ENCODE results near the gene MREG.
"Not testable (repeated sequence)": the region's sequence is repeated elsewhere in the genome, so short reads cannot be mapped to it uniquely, and the experiment has no call there.

Gene MREG

GRCh38 chr2:216012133-216012829, 1.1 kb downstream of the MREG start:
- peak overlapping the region in 4 of 5 donors; percentile 44 to 75 (median 64) for H3K4me3 ChIP-seq (ENCODE audit: low read depth in 1 of 5, low read length in 5 of 5)
- H3K9ac ChIP-seq (ENCODE audit: low read length in 5 of 5): peak overlapping the region in 4 of 5 donors; percentile 48 to 86 (median 76)

DNA sequence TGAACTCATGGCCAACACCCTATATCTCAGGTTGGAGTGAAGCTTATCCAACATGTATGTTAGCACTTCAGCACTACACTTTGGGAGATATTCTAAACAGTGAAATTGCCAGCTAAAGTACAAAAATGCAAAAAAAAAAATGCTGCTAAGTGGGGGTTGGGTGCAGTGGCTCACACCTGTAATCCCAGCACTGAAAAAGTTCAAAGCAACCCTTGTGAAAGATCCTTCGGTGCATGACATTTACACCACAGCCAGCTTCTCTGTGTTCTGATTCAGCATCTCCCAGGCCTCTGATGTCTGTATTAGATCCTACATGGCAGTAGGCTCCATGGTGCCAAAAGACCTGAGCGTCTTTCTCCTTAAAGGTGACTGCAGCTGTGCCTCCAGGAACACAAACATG, 4.1 kb downstream of the MREG start:
- H3K36me3 ChIP-seq (ENCODE audit: control insufficient read depth in 5 of 5, insufficient read depth in 5 of 5, low read length in 5 of 5); H3K9ac ChIP-seq (ENCODE audit: low read length in 5 of 5); H3K9me3 ChIP-seq (ENCODE audit: control insufficient read depth in 5 of 5, low read length in 5 of 5); H3K27me3 ChIP-seq (ENCODE audit: control insufficient read depth in 5 of 5, insufficient read depth in 4 of 5, low read length in 5 of 5); H3K4me3 ChIP-seq (ENCODE audit: low read depth in 1 of 5, low read length in 5 of 5); H3K27ac ChIP-seq (ENCODE audit: low read depth, low read length): not testable (repeated sequence)
- peaks cover 0 to 27% (median 26%) of the 10 kb centered on the region in 5 donors for H3K4me1 ChIP-seq (ENCODE audit: control insufficient read depth in 5 of 5, insufficient read depth in 5 of 5, low read length in 5 of 5)

More at GRCh38 chr2:216012133-216012829, 1.1 kb downstream of the MREG start:
- Histone ChIP-seq H3K27me3 (ENCODE audit: control insufficient read depth in 5 of 5, insufficient read depth in 4 of 5, low read length in 5 of 5) (no peaks in the 10 kb centered on the region), H3K27ac (ENCODE audit: low read depth, low read length) (peak overlapping the region; percentile 96), H3K36me3 (ENCODE audit: control insufficient read depth in 5 of 5, insufficient read depth in 5 of 5, low read length in 5 of 5) (peaks cover 0 to 9% (median 3%) of the 10 kb centered on the region in 5 donors), H3K4me1 (ENCODE audit: control insufficient read depth in 5 of 5, insufficient read depth in 5 of 5, low read length in 5 of 5) (peaks cover 0 to 22% (median 21%) of the 10 kb centered on the region in 5 donors), H3K9me3 (ENCODE audit: control insufficient read depth in 5 of 5, low read length in 5 of 5) (no peaks in the 10 kb centered on the region)

DNA sequence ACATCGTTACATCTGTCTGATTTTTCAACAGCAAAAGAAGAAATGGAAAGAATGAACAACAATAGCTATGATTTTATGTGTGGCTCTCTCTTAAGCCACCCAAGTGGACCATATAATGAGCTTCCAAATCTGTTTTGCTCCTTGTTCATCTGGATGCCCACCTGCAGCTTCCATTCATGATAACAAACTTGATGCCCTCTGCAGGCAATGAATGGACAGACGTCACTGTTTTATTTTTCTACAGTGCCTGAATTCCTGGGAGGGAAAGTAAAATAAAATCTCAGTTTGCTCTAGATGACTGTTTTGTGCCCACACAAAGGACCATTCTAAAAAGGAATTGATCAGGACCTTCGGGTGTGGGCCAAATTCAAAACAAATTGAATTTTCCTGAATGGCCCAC, 5.0 kb downstream of the MREG start:
- no peaks in the 10 kb centered on the region for H3K27me3 ChIP-seq (ENCODE audit: control insufficient read depth in 5 of 5, insufficient read depth in 4 of 5, low read length in 5 of 5)
- H3K36me3 ChIP-seq (ENCODE audit: control insufficient read depth in 5 of 5, insufficient read depth in 5 of 5, low read length in 5 of 5): no peaks in the 10 kb centered on the region
- no peak overlapping the region for H3K4me3 ChIP-seq (ENCODE audit: low read depth in 1 of 5, low read length in 5 of 5)
- peaks cover 0 to 21% (median 19%) of the 10 kb centered on the region in 5 donors for H3K4me1 ChIP-seq (ENCODE audit: control insufficient read depth in 5 of 5, insufficient read depth in 5 of 5, low read length in 5 of 5)
- H3K9me3 ChIP-seq (ENCODE audit: control insufficient read depth in 5 of 5, low read length in 5 of 5): no peaks in the 10 kb centered on the region
- H3K9ac ChIP-seq (ENCODE audit: low read length in 5 of 5): no peak overlapping the region
- H3K27ac ChIP-seq (ENCODE audit: low read depth, low read length): no peak overlapping the region

DNA sequence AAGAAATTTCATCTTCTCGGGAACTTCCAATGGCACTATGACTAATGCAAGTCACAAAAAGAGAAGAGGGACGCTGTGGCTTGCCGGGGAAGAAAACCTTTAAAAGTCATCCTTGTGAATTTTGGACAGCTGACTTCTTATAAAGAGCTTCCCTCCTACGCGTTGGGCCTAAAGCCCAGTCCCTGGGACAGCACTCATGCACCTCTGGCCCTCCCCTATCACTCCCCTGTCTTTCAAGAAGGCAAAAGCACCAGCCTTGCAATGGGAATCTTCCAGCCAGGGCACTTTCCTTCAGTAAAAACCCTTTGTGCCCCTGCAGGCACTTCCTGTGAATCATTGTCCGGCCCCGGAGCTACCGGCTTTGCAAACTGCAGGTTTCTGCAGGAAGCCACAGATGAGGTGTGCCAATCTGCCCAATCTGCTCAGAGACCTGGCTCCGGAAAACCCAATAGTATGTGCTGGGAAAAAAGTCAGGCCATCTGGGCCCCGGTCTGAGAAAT, 7.1 kb downstream of the MREG start:
- H3K27ac ChIP-seq (ENCODE audit: low read depth, low read length): peak overlapping the region; percentile 11
- H3K27me3 ChIP-seq (ENCODE audit: control insufficient read depth in 5 of 5, insufficient read depth in 4 of 5, low read length in 5 of 5): no peaks in the 10 kb centered on the region
- no peaks in the 10 kb centered on the region for H3K9me3 ChIP-seq (ENCODE audit: control insufficient read depth in 5 of 5, low read length in 5 of 5)
- no peaks in the 10 kb centered on the region for H3K36me3 ChIP-seq (ENCODE audit: control insufficient read depth in 5 of 5, insufficient read depth in 5 of 5, low read length in 5 of 5)
- peaks cover 0 to 14% (median 6%) of the 10 kb centered on the region in 5 donors for H3K4me1 ChIP-seq (ENCODE audit: control insufficient read depth in 5 of 5, insufficient read depth in 5 of 5, low read length in 5 of 5)
- peak overlapping the region in 1 of 5 donors; percentile 34 for H3K9ac ChIP-seq (ENCODE audit: low read length in 5 of 5)
- no peak overlapping the region for H3K4me3 ChIP-seq (ENCODE audit: low read depth in 1 of 5, low read length in 5 of 5)

DNA sequence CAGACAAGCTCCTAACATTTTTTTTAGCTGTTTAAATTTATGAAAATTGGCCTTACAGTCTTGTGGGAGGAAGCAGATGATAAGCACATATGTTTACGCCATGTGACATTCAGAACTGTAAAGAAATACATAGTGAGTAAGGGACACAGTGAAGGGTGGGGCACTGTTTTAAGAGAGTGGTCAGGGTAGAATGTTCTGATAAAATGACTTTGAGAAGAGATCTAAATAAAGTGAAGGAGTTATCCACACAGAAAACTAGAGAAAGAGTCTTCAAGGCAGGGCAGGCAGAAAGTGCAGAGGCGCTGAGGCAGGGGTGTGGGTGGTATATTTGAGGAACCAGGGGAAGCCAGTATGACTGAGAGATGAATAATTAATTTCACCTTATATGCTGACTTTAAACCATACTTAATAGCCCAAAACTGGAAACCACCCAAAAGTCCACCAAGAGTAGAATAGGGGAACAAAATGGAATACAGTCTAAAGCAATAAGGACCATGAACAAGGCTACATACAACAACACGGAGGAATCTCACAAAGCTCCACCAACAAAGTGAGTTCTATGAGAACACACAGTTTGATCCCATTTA, 8.6 kb downstream of the MREG start:
- H3K27ac ChIP-seq (ENCODE audit: low read depth, low read length): peak overlapping the region; percentile 30
- H3K27me3 ChIP-seq (ENCODE audit: control insufficient read depth in 5 of 5, insufficient read depth in 4 of 5, low read length in 5 of 5): no peaks in the 10 kb centered on the region
- peaks cover 0 to 14% (median 6%) of the 10 kb centered on the region in 5 donors for H3K4me1 ChIP-seq (ENCODE audit: control insufficient read depth in 5 of 5, insufficient read depth in 5 of 5, low read length in 5 of 5)
- no peaks in the 10 kb centered on the region for H3K9me3 ChIP-seq (ENCODE audit: control insufficient read depth in 5 of 5, low read length in 5 of 5)
- no peak overlapping the region for H3K4me3 ChIP-seq (ENCODE audit: low read depth in 1 of 5, low read length in 5 of 5)
- no peak overlapping the region for H3K9ac ChIP-seq (ENCODE audit: low read length in 5 of 5)
- H3K36me3 ChIP-seq (ENCODE audit: control insufficient read depth in 5 of 5, insufficient read depth in 5 of 5, low read length in 5 of 5): peaks cover 0 to 8% (median 6%) of the 10 kb centered on the region in 5 donors

GRCh38 chr2:216003876-216004696, 9.3 kb downstream of the MREG start:
- no peak overlapping the region for H3K4me3 ChIP-seq (ENCODE audit: low read depth in 1 of 5, low read length in 5 of 5)
- peak overlapping the region; percentile 30 for H3K27ac ChIP-seq (ENCODE audit: low read depth, low read length)
- no peaks in the 10 kb centered on the region for H3K9me3 ChIP-seq (ENCODE audit: control insufficient read depth in 5 of 5, low read length in 5 of 5)
- no peaks in the 10 kb centered on the region for H3K27me3 ChIP-seq (ENCODE audit: control insufficient read depth in 5 of 5, insufficient read depth in 4 of 5, low read length in 5 of 5)
- H3K4me1 ChIP-seq (ENCODE audit: control insufficient read depth in 5 of 5, insufficient read depth in 5 of 5, low read length in 5 of 5): peaks cover 0 to 14% (median 6%) of the 10 kb centered on the region in 5 donors
- H3K9ac ChIP-seq (ENCODE audit: low read length in 5 of 5): no peak overlapping the region
- peaks cover 0 to 13% (median 11%) of the 10 kb centered on the region in 5 donors for H3K36me3 ChIP-seq (ENCODE audit: control insufficient read depth in 5 of 5, insufficient read depth in 5 of 5, low read length in 5 of 5)

GRCh38 chr2:216002693-216003092, 10.7 kb downstream of the MREG start:
- Histone ChIP-seq H3K9ac (ENCODE audit: low read length in 5 of 5) (peak overlapping the region in 2 of 5 donors; percentile 12 to 37), H3K9me3 (ENCODE audit: control insufficient read depth in 5 of 5, low read length in 5 of 5) (no peaks in the 10 kb centered on the region), H3K36me3 (ENCODE audit: control insufficient read depth in 5 of 5, insufficient read depth in 5 of 5, low read length in 5 of 5) (peaks cover 0 to 18% (median 15%) of the 10 kb centered on the region in 5 donors), H3K4me3 (ENCODE audit: low read depth in 1 of 5, low read length in 5 of 5) (no peak overlapping the region), H3K4me1 (ENCODE audit: control insufficient read depth in 5 of 5, insufficient read depth in 5 of 5, low read length in 5 of 5) (peaks cover 0 to 14% (median 6%) of the 10 kb centered on the region in 5 donors), H3K27ac (ENCODE audit: low read depth, low read length) (peak overlapping the region; percentile 43), H3K27me3 (ENCODE audit: control insufficient read depth in 5 of 5, insufficient read depth in 4 of 5, low read length in 5 of 5) (no peaks in the 10 kb centered on the region)

DNA sequence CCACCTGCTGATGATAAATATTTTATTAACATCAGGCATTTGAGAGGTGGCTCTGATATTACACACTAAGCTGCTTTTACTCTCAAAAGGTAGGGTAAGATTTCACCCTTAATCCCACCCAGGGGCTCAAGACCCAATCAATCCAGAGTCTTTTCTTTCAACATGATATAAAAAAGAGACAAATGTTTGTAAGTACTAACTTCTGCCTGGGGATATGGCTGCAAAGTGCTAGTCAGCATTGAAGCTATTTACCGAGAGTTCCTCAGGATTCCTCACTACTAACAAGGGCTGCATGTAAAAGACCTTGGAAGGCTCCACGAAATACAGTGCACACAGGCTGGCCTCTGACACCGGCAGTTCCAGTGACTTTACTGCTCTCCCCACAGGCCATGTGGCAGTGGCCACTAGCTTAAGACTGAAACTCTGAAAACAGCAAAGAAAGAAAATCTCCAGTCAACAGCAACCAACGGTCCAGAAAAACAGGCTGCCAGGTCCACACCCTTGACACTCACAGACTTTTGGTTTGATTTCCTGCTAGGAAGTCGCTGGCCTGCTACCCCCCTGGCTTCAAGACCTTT, 11.2 kb downstream of the MREG start:
- Histone ChIP-seq H3K4me1 (ENCODE audit: control insufficient read depth in 5 of 5, insufficient read depth in 5 of 5, low read length in 5 of 5) (peaks cover 0 to 14% (median 6%) of the 10 kb centered on the region in 5 donors), H3K27ac (ENCODE audit: low read depth, low read length) (peak overlapping the region; percentile 43), H3K4me3 (ENCODE audit: low read depth in 1 of 5, low read length in 5 of 5) (no peak overlapping the region), H3K9ac (ENCODE audit: low read length in 5 of 5) (peak overlapping the region in 1 of 5 donors; percentile 49), H3K36me3 (ENCODE audit: control insufficient read depth in 5 of 5, insufficient read depth in 5 of 5, low read length in 5 of 5) (peaks cover 4 to 23% (median 17%) of the 10 kb centered on the region in 5 donors), H3K9me3 (ENCODE audit: control insufficient read depth in 5 of 5, low read length in 5 of 5) (no peaks in the 10 kb centered on the region), H3K27me3 (ENCODE audit: control insufficient read depth in 5 of 5, insufficient read depth in 4 of 5, low read length in 5 of 5) (no peaks in the 10 kb centered on the region)

DNA sequence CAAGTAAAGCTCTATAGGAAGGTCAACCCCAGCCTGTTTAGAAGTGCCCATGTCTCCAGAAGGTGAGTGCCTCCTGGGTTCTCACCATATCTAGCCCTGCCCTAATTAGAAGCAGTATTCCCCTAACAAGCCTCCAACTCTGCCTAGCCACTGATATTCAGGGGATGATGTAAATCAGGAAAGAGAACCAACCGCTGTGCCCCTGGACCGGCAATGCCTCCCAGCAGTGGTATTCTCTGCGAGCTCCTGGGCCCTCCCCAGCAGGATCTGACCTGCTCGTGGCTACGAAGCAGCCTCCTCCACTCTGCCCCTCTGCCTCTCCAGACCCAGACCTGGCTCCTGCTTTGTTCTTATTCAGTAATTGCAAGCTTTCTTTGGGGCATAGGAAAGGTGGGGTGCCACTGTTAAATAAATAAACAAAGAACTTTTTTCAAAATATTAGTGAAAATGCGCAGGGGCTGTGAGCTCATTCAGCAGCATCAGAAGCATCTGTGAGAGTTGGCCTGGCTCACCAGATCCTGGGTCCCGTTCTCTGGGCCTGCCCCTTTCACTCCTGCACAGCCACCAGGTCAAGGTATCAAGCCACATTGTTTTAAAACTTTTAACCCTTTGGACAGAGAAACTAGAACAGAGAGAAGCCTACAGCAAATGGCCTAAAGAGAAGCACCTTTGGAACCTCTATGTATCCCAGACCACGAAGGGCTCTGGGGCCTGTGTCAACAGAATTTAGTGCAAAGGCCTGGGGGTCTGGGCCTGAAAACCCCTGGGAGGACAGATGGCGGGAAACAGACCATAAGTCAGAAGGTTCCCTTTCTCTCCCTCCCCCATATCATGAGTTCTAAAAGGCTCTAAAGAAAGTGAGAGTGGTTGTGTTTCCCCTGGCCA, 11.9 kb downstream of the MREG start:
- no peaks in the 10 kb centered on the region for H3K27me3 ChIP-seq (ENCODE audit: control insufficient read depth in 5 of 5, insufficient read depth in 4 of 5, low read length in 5 of 5)
- no peak overlapping the region for H3K4me3 ChIP-seq (ENCODE audit: low read depth in 1 of 5, low read length in 5 of 5)
- H3K9ac ChIP-seq (ENCODE audit: low read length in 5 of 5): no peak overlapping the region
- peaks cover 7 to 27% (median 17%) of the 10 kb centered on the region in 5 donors for H3K36me3 ChIP-seq (ENCODE audit: control insufficient read depth in 5 of 5, insufficient read depth in 5 of 5, low read length in 5 of 5)
- H3K9me3 ChIP-seq (ENCODE audit: control insufficient read depth in 5 of 5, low read length in 5 of 5): no peaks in the 10 kb centered on the region
- peaks cover 0 to 13% (median 5%) of the 10 kb centered on the region in 5 donors for H3K4me1 ChIP-seq (ENCODE audit: control insufficient read depth in 5 of 5, insufficient read depth in 5 of 5, low read length in 5 of 5)
- no peak overlapping the region for H3K27ac ChIP-seq (ENCODE audit: low read depth, low read length)

Data from subcutaneous abdominal adipose tissue (tissue), 5 donors.